GM18502 (cell line): ENCODE results near the gene CHST9.
"Not testable (repeated sequence)": the region's sequence is repeated elsewhere in the genome, so short reads cannot be mapped to it uniquely, and the experiment has no call there.

Experiments
- ATAC-seq: cut with Tn5 transposase; IDR thresholded peaks from one replicate; pipeline ENCODE4 v1.9.1; 2021; ENCODE audit warnings: mild to moderate bottlenecking; ENCODE audit not compliant: unreplicated experiment, poor library complexity

The CHST9 gene

GRCh38 chr18:27185025-27185763 lies at the start of gene CHST9:
Gene CHST9, minus strand, starts transcription at chr18:27185308. Its CDS starts 42,499 bp downstream, at chr18:27142809.
- no peak for ATAC-seq

GRCh38 chr18:27232355-27232754 lies 47.2 kb upstream of the CHST9 start:
- not testable (repeated sequence) for ATAC-seq

GRCh38 chr18:27231671-27232070 lies 46.6 kb upstream of the CHST9 start:
- ATAC-seq = not testable (repeated sequence)

- not testable (repeated sequence) for ATAC-seq
Measured at GRCh38 chr18:27231221-27231620, 46.1 kb upstream of the CHST9 start.

GRCh38 chr18:27227721-27228120 lies 42.6 kb upstream of the CHST9 start:
- ATAC-seq = no peak

GRCh38 chr18:27226556-27227075 lies 41.5 kb upstream of the CHST9 start:
- ATAC-seq = no peak

- ATAC-seq = no peak
Measured at GRCh38 chr18:27225947-27226481, 40.9 kb upstream of the CHST9 start.

GRCh38 chr18:27223526-27224291 lies 38.6 kb upstream of the CHST9 start:
- ATAC-seq = no peak

GRCh38 chr18:27214831-27215230 lies 29.7 kb upstream of the CHST9 start:
- no peak for ATAC-seq

- no peak for ATAC-seq
Measured at GRCh38 chr18:27213123-27213717, 28.1 kb upstream of the CHST9 start.

- ATAC-seq = no peak
Measured at GRCh38 chr18:27211569-27211968, 26.5 kb upstream of the CHST9 start.

- ATAC-seq = no peak
Measured at GRCh38 chr18:27206411-27206810, 21.3 kb upstream of the CHST9 start.

GRCh38 chr18:27202741-27203140 lies 17.6 kb upstream of the CHST9 start:
- ATAC-seq = no peak

GRCh38 chr18:27198036-27198435 lies 12.9 kb upstream of the CHST9 start:
- no peak for ATAC-seq

GRCh38 chr18:27188309-27188708 lies 3.2 kb upstream of the CHST9 start:
- ATAC-seq = no peak

- no peak for ATAC-seq
Measured at GRCh38 chr18:27185897-27186296, 789 bp upstream of the CHST9 start.

- ATAC-seq = no peak
Measured at GRCh38 chr18:27184115-27185024, 738 bp downstream of the CHST9 start.

GRCh38 chr18:27181726-27182125 lies 3.4 kb downstream of the CHST9 start:
- ATAC-seq = no peak

- ATAC-seq = no peak
Measured at GRCh38 chr18:27178424-27178823, 6.7 kb downstream of the CHST9 start.

GRCh38 chr18:27175914-27176313 lies 9.2 kb downstream of the CHST9 start:
- ATAC-seq = no peak
